IPS-NIHi7 (cell line): ENCODE data around the gene NEK7.
"Not testable (repeated sequence)": the region's sequence is repeated elsewhere in the genome, so short reads cannot be mapped to it uniquely, and the experiment has no call there.

Experiments
- DNase-seq: peaks from one replicate; pipeline ENCODE4 v3.0.0; 2012; ENCODE audit warnings: mixed read lengths; ENCODE audit errors: extremely low spot score

NEK7 gene

GRCh38 chr1:198205016-198205684 lies 48.4 kb downstream of the NEK7 start:
- no peak for DNase-seq

- DNase-seq, result no peak
Measured at GRCh38 chr1:198206292-198206691, 49.5 kb downstream of the NEK7 start.

- DNase-seq, result no peak
Measured at GRCh38 chr1:198211696-198212095, 54.9 kb downstream of the NEK7 start.

GRCh38 chr1:198212126-198212525 lies 55.3 kb downstream of the NEK7 start:
- no peak for DNase-seq

- no peak for DNase-seq
Measured at GRCh38 chr1:198212675-198213074, 55.9 kb downstream of the NEK7 start.

GRCh38 chr1:198214924-198215323 lies 58.1 kb downstream of the NEK7 start:
- no peak for DNase-seq

GRCh38 chr1:198220428-198220827 lies 63.6 kb downstream of the NEK7 start:
- DNase-seq, result no peak

GRCh38 chr1:198227010-198227409 lies 70.2 kb downstream of the NEK7 start:
- not testable (repeated sequence) for DNase-seq

- not testable (repeated sequence) for DNase-seq
Measured at GRCh38 chr1:198227454-198227853, 70.7 kb downstream of the NEK7 start.

GRCh38 chr1:198228925-198229324 lies 72.1 kb downstream of the NEK7 start:
- no peak for DNase-seq

- no peak for DNase-seq
Measured at GRCh38 chr1:198231779-198232178, 75.0 kb downstream of the NEK7 start.

GRCh38 chr1:198232378-198232777 lies 75.6 kb downstream of the NEK7 start:
- no peak for DNase-seq

GRCh38 chr1:198232940-198233675 lies 76.3 kb downstream of the NEK7 start:
- DNase-seq, result no peak

- DNase-seq, result no peak
Measured at GRCh38 chr1:198234520-198235251, 77.9 kb downstream of the NEK7 start.

GRCh38 chr1:198238121-198238520 lies 81.3 kb downstream of the NEK7 start:
- no peak for DNase-seq

- no peak for DNase-seq
Measured at GRCh38 chr1:198241553-198241952, 84.8 kb downstream of the NEK7 start.

GRCh38 chr1:198244772-198245171 lies 88.0 kb downstream of the NEK7 start:
- no peak for DNase-seq

GRCh38 chr1:198245379-198245778 lies 88.6 kb downstream of the NEK7 start:
- DNase-seq, result no peak

- no peak for DNase-seq
Measured at GRCh38 chr1:198246337-198246736, 89.5 kb downstream of the NEK7 start.

- DNase-seq, result no peak
Measured at GRCh38 chr1:198253259-198253658, 96.5 kb downstream of the NEK7 start.

- DNase-seq, result no peak
Measured at GRCh38 chr1:198253668-198254067, 96.9 kb downstream of the NEK7 start.

GRCh38 chr1:198254521-198254920 lies 97.7 kb downstream of the NEK7 start:
- DNase-seq, result no peak

GRCh38 chr1:198254948-198255347 lies 98.2 kb downstream of the NEK7 start:
- no peak for DNase-seq
